DOHH2 (cell line): Measurements from ENCODE around the gene PODXL.

ENCODE experiments used
- H3F3A ChIP-seq: fragments of 200-600 bp; sonication (generic), shearing (Covaris generic); 2 replicates; pipeline ENCODE4 v1.6.0; 2016; ENCODE audit warnings: antibody characterized with exemption, mild to moderate bottlenecking; ENCODE audit not compliant: control insufficient read depth, insufficient read depth
- H3K27ac ChIP-seq: fragments of 200-600 bp; sonication (generic); 2 replicates; pipeline ENCODE4 v1.5.1; 2014; ENCODE audit warnings: low read depth, mild to moderate bottlenecking, low read length, moderate library complexity
- H3K27me3 ChIP-seq: fragments of 200-600 bp; sonication (generic); 2 replicates; pipeline ENCODE4 v1.6.1; 2014; ENCODE audit warnings: mild to moderate bottlenecking, low read length, mixed read lengths; ENCODE audit not compliant: control insufficient read depth
- H3K36me3 ChIP-seq: fragments of 200-600 bp; sonication (generic); 2 replicates; pipeline ENCODE4 v1.6.1; 2014; ENCODE audit warnings: mild to moderate bottlenecking, low read length, moderate library complexity, mixed read lengths; ENCODE audit not compliant: control insufficient read depth
- H3K4me1 ChIP-seq: fragments of 200-600 bp; sonication (generic); 2 replicates; pipeline ENCODE4 v1.6.1; 2014; ENCODE audit warnings: mild to moderate bottlenecking, low read length, mixed read lengths; ENCODE audit not compliant: control insufficient read depth
- H3K4me2 ChIP-seq: fragments of 200-600 bp; sonication (generic); 2 replicates; pipeline ENCODE4 v1.6.0; 2014; ENCODE audit warnings: mild to moderate bottlenecking, low read length, moderate library complexity
- H3K4me3 ChIP-seq: fragments of 200-600 bp; sonication (generic); 2 replicates; pipeline ENCODE4 v1.5.1; 2014; ENCODE audit warnings: mild to moderate bottlenecking, low read length, mixed read lengths
- H3K79me2 ChIP-seq: fragments of 200-600 bp; sonication (generic); 2 replicates; pipeline ENCODE4 v1.6.1; 2014; ENCODE audit warnings: mild to moderate bottlenecking, low read length, mixed read lengths; ENCODE audit not compliant: control insufficient read depth
- H3K9me2 ChIP-seq: fragments of 200-600 bp; sonication (generic); replicated peaks from 2 replicates; pipeline ENCODE4 v1.6.1; 2014; ENCODE audit warnings: mild to moderate bottlenecking, low read length, mixed read lengths; ENCODE audit not compliant: control insufficient read depth
- H3K9me3 ChIP-seq: fragments of 200-600 bp; sonication (generic); 2 replicates; pipeline ENCODE4 v1.6.1; 2014; ENCODE audit warnings: antibody characterized with exemption, low read length, mixed read lengths; ENCODE audit not compliant: control insufficient read depth, insufficient read depth
- H4K20me1 ChIP-seq: fragments of 200-600 bp; sonication (generic); 2 replicates; pipeline ENCODE4 v1.6.0; 2014; ENCODE audit warnings: low read depth, mild to moderate bottlenecking, antibody characterized with exemption, low read length, moderate library complexity; ENCODE audit not compliant: control insufficient read depth, insufficient read depth
- EZH2phosphoT487 ChIP-seq: fragments of 200-600 bp; sonication (generic); IDR thresholded peaks from 2 replicates; pipeline ENCODE4 v1.6.1; 2017; ENCODE audit warnings: borderline replicate concordance, mild to moderate bottlenecking, antibody characterized with exemption, low read length, moderate library complexity, mixed read lengths
- TF ChIP-seq, protein P1 (sequence below): fragments of 200-600 bp; sonication (generic); IDR thresholded peaks from one replicate; pipeline ENCODE4 v1.5.1; 2014; ENCODE audit warnings: antibody characterized with exemption, mild to moderate bottlenecking, low read depth, low read length; ENCODE audit not compliant: poor library complexity, severe bottlenecking

The PODXL gene

DNA sequence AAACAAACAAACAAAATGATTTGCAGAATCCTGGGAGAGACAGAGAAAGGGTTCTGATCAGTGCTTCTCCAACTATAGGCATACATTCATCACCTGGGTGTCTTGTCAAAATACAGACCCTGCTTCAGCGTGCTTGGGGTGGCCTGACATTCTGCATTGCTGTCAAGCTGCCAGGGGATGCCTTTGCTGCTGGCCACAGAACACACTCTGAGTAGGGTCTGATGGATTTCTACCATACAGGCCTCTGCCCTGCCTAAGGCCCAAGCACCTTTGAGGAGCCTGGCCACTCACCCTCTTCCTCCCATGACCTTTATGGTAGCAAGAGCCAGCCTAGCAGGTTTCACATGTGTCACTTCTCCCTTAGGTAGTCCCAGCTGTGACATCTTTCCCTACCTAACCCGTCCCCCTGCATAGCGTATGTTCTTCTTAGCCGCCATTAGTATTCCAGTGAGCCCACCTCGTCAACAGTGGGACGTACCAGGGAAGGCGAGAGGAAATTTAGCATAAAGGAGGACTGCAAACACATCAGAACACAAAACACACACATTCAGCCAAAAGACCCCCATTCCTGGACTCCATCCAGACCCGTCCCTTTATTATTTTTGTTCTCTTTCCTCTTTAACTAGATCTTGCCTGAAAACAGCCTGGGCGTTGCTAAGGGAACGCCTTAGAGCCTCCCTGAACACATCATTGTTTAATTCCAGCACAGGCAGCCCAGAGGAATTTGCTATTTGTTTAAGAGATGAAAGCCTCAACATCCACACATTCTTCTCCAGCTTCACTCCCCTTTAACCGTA is 43.9 kb upstream of the PODXL start:
- Histone ChIP-seq H3K4me1 (no peaks in the 10 kb centered on the region), H3K79me2 (no peaks in the 10 kb centered on the region), H3F3A (no peaks in the 10 kb centered on the region), H3K9me3 (no peaks in the 10 kb centered on the region), H3K4me3 (no peak overlapping the region), H3K27ac (no peak overlapping the region), H3K9me2 (no peaks in the 10 kb centered on the region), H3K36me3 (no peaks in the 10 kb centered on the region), H4K20me1 (no peaks in the 10 kb centered on the region), H3K27me3 (peaks cover 5% of the 10 kb centered on the region; the same call in 1 of the 2 replicates), H3K4me2 (no peak overlapping the region)
- TF ChIP-seq, protein P1, sequence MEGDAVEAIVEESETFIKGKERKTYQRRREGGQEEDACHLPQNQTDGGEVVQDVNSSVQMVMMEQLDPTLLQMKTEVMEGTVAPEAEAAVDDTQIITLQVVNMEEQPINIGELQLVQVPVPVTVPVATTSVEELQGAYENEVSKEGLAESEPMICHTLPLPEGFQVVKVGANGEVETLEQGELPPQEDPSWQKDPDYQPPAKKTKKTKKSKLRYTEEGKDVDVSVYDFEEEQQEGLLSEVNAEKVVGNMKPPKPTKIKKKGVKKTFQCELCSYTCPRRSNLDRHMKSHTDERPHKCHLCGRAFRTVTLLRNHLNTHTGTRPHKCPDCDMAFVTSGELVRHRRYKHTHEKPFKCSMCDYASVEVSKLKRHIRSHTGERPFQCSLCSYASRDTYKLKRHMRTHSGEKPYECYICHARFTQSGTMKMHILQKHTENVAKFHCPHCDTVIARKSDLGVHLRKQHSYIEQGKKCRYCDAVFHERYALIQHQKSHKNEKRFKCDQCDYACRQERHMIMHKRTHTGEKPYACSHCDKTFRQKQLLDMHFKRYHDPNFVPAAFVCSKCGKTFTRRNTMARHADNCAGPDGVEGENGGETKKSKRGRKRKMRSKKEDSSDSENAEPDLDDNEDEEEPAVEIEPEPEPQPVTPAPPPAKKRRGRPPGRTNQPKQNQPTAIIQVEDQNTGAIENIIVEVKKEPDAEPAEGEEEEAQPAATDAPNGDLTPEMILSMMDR: no peak
- TF ChIP-seq EZH2phosphoT487: no peak

- Histone ChIP-seq H3K4me2 (no peak overlapping the region), H3K27ac (no peak overlapping the region), H3K79me2 (no peaks in the 10 kb centered on the region), H4K20me1 (no peaks in the 10 kb centered on the region), H3K4me1 (no peaks in the 10 kb centered on the region), H3K27me3 (no peaks in the 10 kb centered on the region), H3K9me2 (no peaks in the 10 kb centered on the region), H3K9me3 (no peaks in the 10 kb centered on the region), H3K4me3 (no peak overlapping the region), H3K36me3 (no peaks in the 10 kb centered on the region), H3F3A (no peaks in the 10 kb centered on the region)
- TF ChIP-seq EZH2phosphoT487: no peak
- TF ChIP-seq, protein P1: no peak
Measured at GRCh38 chr7:131596785-131597184, 40.4 kb upstream of the PODXL start.

DNA sequence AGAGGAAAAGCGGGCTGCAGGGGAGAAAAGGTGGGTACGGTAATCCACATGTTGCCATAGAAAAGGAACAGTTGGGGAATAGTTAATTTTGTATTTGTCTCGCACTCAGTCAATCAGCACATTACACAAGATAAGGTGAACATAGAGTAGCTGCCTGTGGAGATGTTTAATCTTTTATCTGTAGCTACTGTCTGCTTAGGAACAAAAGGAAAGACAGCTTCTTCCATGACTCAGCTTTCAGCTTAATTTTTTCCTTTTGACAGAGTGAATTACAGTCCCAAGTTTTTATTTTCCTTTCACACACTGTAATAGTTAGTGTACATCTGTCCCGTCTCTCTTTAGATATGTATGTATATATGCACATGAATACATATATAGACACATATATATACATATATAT is 39.3 kb upstream of the PODXL start:
- Histone ChIP-seq H3K27ac (no peak overlapping the region), H3K9me3 (no peaks in the 10 kb centered on the region), H3K9me2 (no peaks in the 10 kb centered on the region), H3K27me3 (no peaks in the 10 kb centered on the region), H3F3A (no peaks in the 10 kb centered on the region), H3K4me3 (no peak overlapping the region), H3K36me3 (no peaks in the 10 kb centered on the region), H3K79me2 (no peaks in the 10 kb centered on the region), H3K4me1 (no peaks in the 10 kb centered on the region), H3K4me2 (no peak overlapping the region), H4K20me1 (no peaks in the 10 kb centered on the region)
- TF ChIP-seq, protein P1: no peak
- TF ChIP-seq EZH2phosphoT487: no peak
